NCI-H748 (cell line): ENCODE data around the gene EIF3A.

Experiments used
- DNase-seq: peaks from one replicate; lab custom pipeline; 2025; ENCODE audit not compliant: unreplicated experiment; lab: John Stamatoyannopoulos, UW

Gene EIF3A

GRCh38 chr10:119006451-119007210 lies 74.0 kb downstream of the EIF3A start:
- no peak for DNase-seq

- peak; percentile 38 for DNase-seq
Measured at GRCh38 chr10:119005362-119006043, 75.1 kb downstream of the EIF3A start.

GRCh38 chr10:119003572-119004289 lies 76.9 kb downstream of the EIF3A start:
- no peak for DNase-seq

GRCh38 chr10:119001717-119002500 lies 78.7 kb downstream of the EIF3A start:
- no peak for DNase-seq

GRCh38 chr10:118998183-118998582 lies 82.4 kb downstream of the EIF3A start:
- DNase-seq = no peak

GRCh38 chr10:118997379-118997778 lies 83.2 kb downstream of the EIF3A start:
- no peak for DNase-seq

GRCh38 chr10:118995739-118996138 lies 84.9 kb downstream of the EIF3A start:
- DNase-seq = no peak

- no peak for DNase-seq
Measured at GRCh38 chr10:118994321-118994720, 86.3 kb downstream of the EIF3A start.

GRCh38 chr10:118993214-118993613 lies 87.4 kb downstream of the EIF3A start:
- DNase-seq = no peak

GRCh38 chr10:118992496-118992895 lies 88.1 kb downstream of the EIF3A start:
- no peak for DNase-seq

- DNase-seq = peak; percentile 83
Measured at GRCh38 chr10:118990326-118990725, 90.3 kb downstream of the EIF3A start.

- DNase-seq = no peak
Measured at GRCh38 chr10:118986815-118987790, 93.5 kb downstream of the EIF3A start.

- DNase-seq = no peak
Measured at GRCh38 chr10:118985576-118985975, 95.0 kb downstream of the EIF3A start.
